Mucosa of gallbladder (tissue), 1 donor: ENCODE measurements around the gene PAX1. TPM values are rescaled to one million over a fixed set of nuclear protein-coding genes. Genes with fewer than 3 reads are reported as not detected.

Source experiments
- DNase-seq: peaks from one replicate; pipeline ENCODE4 v3.0.0-alpha.2; 2020; ENCODE audit warnings: low spot score
- total RNA-seq: library from RNA; stranded (reverse); gene quantifications from one replicate; pipeline ENCODE4 v1.2.1, GENCODE V29; 2021
- donor health status: DM: no; HTN: no; CAD: no.

The PAX1 gene
- total RNA-seq, result not detected

- no peak for DNase-seq
Observed at GRCh38 chr20:21705575-21706260, at the start of gene PAX1. TSS of gene PAX1 (plus strand) at chr20:21705664. CDS start at chr20:21705713, 49 bp downstream.

GRCh38 chr20:21656308-21657067, 49.0 kb upstream of the PAX1 start:
- no peak for DNase-seq

- DNase-seq, result no peak
Observed at GRCh38 chr20:21661488-21662055, 43.9 kb upstream of the PAX1 start.

- DNase-seq, result no peak
Observed at GRCh38 chr20:21663465-21663864, 42.0 kb upstream of the PAX1 start.

- no peak for DNase-seq
Observed at GRCh38 chr20:21665687-21666446, 39.6 kb upstream of the PAX1 start.

GRCh38 chr20:21670126-21670525, 35.3 kb upstream of the PAX1 start:
- DNase-seq, result no peak

GRCh38 chr20:21670981-21671380, 34.5 kb upstream of the PAX1 start:
- DNase-seq, result no peak

GRCh38 chr20:21677261-21677660, 28.2 kb upstream of the PAX1 start:
- no peak for DNase-seq

- no peak for DNase-seq
Observed at GRCh38 chr20:21677781-21678180, 27.7 kb upstream of the PAX1 start.

GRCh38 chr20:21681234-21681921, 24.1 kb upstream of the PAX1 start:
- DNase-seq, result no peak

- DNase-seq, result no peak
Observed at GRCh38 chr20:21681922-21682318, 23.5 kb upstream of the PAX1 start.

- no peak for DNase-seq
Observed at GRCh38 chr20:21682521-21682954, 22.9 kb upstream of the PAX1 start.

GRCh38 chr20:21684671-21685070, 20.8 kb upstream of the PAX1 start:
- no peak for DNase-seq

GRCh38 chr20:21685981-21686380, 19.5 kb upstream of the PAX1 start:
- no peak for DNase-seq

GRCh38 chr20:21693322-21693721, 12.1 kb upstream of the PAX1 start:
- no peak for DNase-seq

GRCh38 chr20:21698494-21699215, 6.8 kb upstream of the PAX1 start:
- DNase-seq, result no peak

- no peak for DNase-seq
Observed at GRCh38 chr20:21699216-21699508, 6.3 kb upstream of the PAX1 start.

- DNase-seq, result no peak
Observed at GRCh38 chr20:21701171-21701876, 4.1 kb upstream of the PAX1 start.

- no peak for DNase-seq
Observed at GRCh38 chr20:21702016-21702415, 3.4 kb upstream of the PAX1 start.
